VCaP (cell line): ENCODE results near the gene METTL8.

Source experiments
- H3K27ac ChIP-seq: fragments of 450-650 bp; 2 replicates; pipeline ENCODE4 v1.5.1; 2017
- CTCF ChIP-seq: fragments of 450-650 bp; conservative IDR thresholded peaks from 2 replicates; pipeline ENCODE4 v1.5.1; 2017; ENCODE audit warnings: mild to moderate bottlenecking, moderate library complexity

Gene METTL8

GRCh38 chr2:171393487-171393886 lies 40.3 kb downstream of the METTL8 start:
- TF ChIP-seq CTCF, result no peak

GRCh38 chr2:171391532-171391931 lies 42.3 kb downstream of the METTL8 start:
- no peak for TF ChIP-seq CTCF
- H3K27ac ChIP-seq, result no peak overlapping the region

More at GRCh38 chr2:171393487-171393886, 40.3 kb downstream of the METTL8 start:
- H3K27ac ChIP-seq, result no peak overlapping the region

- H3K27ac ChIP-seq, result no peak overlapping the region
- no peak for TF ChIP-seq CTCF
These were observed 42.8 kb downstream of the METTL8 start for GRCh38 chr2:171390941-171391516.

GRCh38 chr2:171389780-171390179 lies 44.0 kb downstream of the METTL8 start:
- TF ChIP-seq CTCF, result no peak
- H3K27ac ChIP-seq, result no peak overlapping the region

- TF ChIP-seq CTCF, result no peak
- H3K27ac ChIP-seq, result no peak overlapping the region
These were observed 44.5 kb downstream of the METTL8 start for GRCh38 chr2:171389325-171389724.

- TF ChIP-seq CTCF, result no peak
These were observed 46.7 kb downstream of the METTL8 start for GRCh38 chr2:171387052-171387451.

GRCh38 chr2:171386627-171387026 lies 47.2 kb downstream of the METTL8 start:
- H3K27ac ChIP-seq, result no peak overlapping the region
- no peak for TF ChIP-seq CTCF

More at GRCh38 chr2:171387052-171387451, 46.7 kb downstream of the METTL8 start:
- no peak overlapping the region for H3K27ac ChIP-seq
